Measurements from ENCODE around the gene ZACN.

DNA sequence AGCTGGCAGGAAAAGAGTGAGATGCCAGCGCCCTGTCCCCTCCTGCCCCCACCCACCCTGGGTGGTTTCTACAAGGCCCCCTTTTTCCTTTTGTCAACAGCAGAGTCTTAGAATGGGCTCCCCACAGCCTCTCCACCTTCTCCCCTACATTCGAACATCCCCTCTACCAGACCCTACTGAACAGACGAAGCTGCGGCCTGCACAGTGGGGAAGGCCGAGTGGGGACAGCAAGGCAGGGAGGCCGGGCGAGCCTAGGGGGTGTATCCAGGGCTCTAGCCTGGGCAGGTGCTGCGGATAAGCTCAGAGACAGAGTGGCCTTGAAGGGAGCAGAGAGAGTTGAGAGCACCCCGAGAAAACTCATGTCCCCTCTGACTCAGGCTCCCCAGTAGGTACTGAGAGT is 7.4 kb downstream of the ZACN start:
- TF ChIP-seq, protein P1, sequence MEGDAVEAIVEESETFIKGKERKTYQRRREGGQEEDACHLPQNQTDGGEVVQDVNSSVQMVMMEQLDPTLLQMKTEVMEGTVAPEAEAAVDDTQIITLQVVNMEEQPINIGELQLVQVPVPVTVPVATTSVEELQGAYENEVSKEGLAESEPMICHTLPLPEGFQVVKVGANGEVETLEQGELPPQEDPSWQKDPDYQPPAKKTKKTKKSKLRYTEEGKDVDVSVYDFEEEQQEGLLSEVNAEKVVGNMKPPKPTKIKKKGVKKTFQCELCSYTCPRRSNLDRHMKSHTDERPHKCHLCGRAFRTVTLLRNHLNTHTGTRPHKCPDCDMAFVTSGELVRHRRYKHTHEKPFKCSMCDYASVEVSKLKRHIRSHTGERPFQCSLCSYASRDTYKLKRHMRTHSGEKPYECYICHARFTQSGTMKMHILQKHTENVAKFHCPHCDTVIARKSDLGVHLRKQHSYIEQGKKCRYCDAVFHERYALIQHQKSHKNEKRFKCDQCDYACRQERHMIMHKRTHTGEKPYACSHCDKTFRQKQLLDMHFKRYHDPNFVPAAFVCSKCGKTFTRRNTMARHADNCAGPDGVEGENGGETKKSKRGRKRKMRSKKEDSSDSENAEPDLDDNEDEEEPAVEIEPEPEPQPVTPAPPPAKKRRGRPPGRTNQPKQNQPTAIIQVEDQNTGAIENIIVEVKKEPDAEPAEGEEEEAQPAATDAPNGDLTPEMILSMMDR (IDR thresholded peaks at IDR 0.05), result no peak
- no peak for TF ChIP-seq POLR2AphosphoS5 (IDR thresholded peaks at IDR 0.05)
- TF ChIP-seq POLR2A (IDR thresholded peaks at IDR 0.05; ENCODE audit: low read depth), result no peak
